Mammary epithelial cell (primary cell): ENCODE measurements around the gene MICU2.

ENCODE experiments used
- CTCF ChIP-seq, 2 donors: IDR thresholded peaks in 1 of 2; conservative IDR thresholded peaks in 1 of 2; 2 replicates each; pipeline ENCODE4 v1.5.1; 2011 to 2012; ENCODE audit warnings: inconsistent platforms in 2 of 2, low read length in 2 of 2, mild to moderate bottlenecking in 2 of 2, control low read depth in 1 of 2, low read depth in 1 of 2; ENCODE audit not compliant: insufficient read depth in 1 of 2; ENCODE audit errors: extremely low read depth in 1 of 2
- EZH2 ChIP-seq: IDR thresholded peaks from 2 replicates; pipeline ENCODE4 v1.6.1; 2012; ENCODE audit warnings: low read length, inconsistent platforms, borderline replicate concordance

GRCh38 chr13:21546372-21546771 lies 57.6 kb downstream of the MICU2 start:
- TF ChIP-seq EZH2 (no peak), CTCF (conservative IDR thresholded peaks at IDR 0.05 in 1 of 2, IDR thresholded peaks at IDR 0.05 in 1 of 2; ENCODE audit: extremely low read depth in 1 of 2, insufficient read depth in 1 of 2, low read depth in 1 of 2, low read length in 2 of 2) (no peak)
